Glutamatergic neuron (in vitro differentiated cells): Measurements from ENCODE around the gene FAM53B. TPM values are rescaled to one million over a fixed set of nuclear protein-coding genes. Genes with fewer than 3 reads are reported as not detected.
"Not testable (repeated sequence)": the region's sequence is repeated elsewhere in the genome, so short reads cannot be mapped to it uniquely, and the experiment has no call there.

Experiments used
- DNase-seq: peaks from one replicate; pipeline ENCODE4 v3.0.0; 2022
- H3K27ac Mint-ChIP-seq: one replicate; pipeline ENCODE4 v1.8.0; 2020; ENCODE audit warnings: mild to moderate bottlenecking, mixed read lengths, inconsistent platforms; ENCODE audit not compliant: unreplicated experiment
- H3K27me3 Mint-ChIP-seq: one replicate; pipeline ENCODE4 v1.8.0; 2020; ENCODE audit warnings: mild to moderate bottlenecking, moderate library complexity, mixed read lengths, inconsistent platforms; ENCODE audit not compliant: unreplicated experiment
- H3K36me3 Mint-ChIP-seq: one replicate; pipeline ENCODE4 v1.8.0; 2020; ENCODE audit warnings: mild to moderate bottlenecking, mixed read lengths, inconsistent platforms; ENCODE audit not compliant: unreplicated experiment
- H3K4me1 Mint-ChIP-seq: one replicate; pipeline ENCODE4 v1.8.0; 2020; ENCODE audit warnings: mild to moderate bottlenecking, low read depth, mixed read lengths, inconsistent platforms; ENCODE audit not compliant: unreplicated experiment
- H3K4me3 Mint-ChIP-seq: one replicate; pipeline ENCODE4 v1.8.0; 2020; ENCODE audit warnings: mild to moderate bottlenecking, mixed read lengths, inconsistent platforms; ENCODE audit not compliant: unreplicated experiment
- H3K9me3 Mint-ChIP-seq: one replicate; pipeline ENCODE4 v1.8.0; 2020; ENCODE audit warnings: mild to moderate bottlenecking, moderate library complexity, mixed read lengths, inconsistent platforms; ENCODE audit not compliant: unreplicated experiment
- CTCF ChIP-seq: fragments of 200-600 bp; sonication (generic); IDR thresholded peaks from one replicate; pipeline ENCODE4 v1.5.0; 2021; ENCODE audit not compliant: partially characterized antibody, unreplicated experiment
- total RNA-seq: library from RNA; stranded (reverse); fragmentation: NEBNext Ultra II Directional; extraction: Animal tissue kit (Norgen Biotek cat#: 25700); gene quantifications from one replicate; pipeline ENCODE4 v1.2.1, GENCODE V29; 2021; ENCODE audit not compliant: unreplicated experiment

The FAM53B gene
- total RNA-seq, 1 donor from 2014 or later: 30.5 TPM

GRCh38 chr10:124754227-124754626 is 10.0 kb upstream of the FAM53B start:
- Mint-ChIP-seq H3K36me3 (no peaks in the 10 kb centered on the region), H3K27me3 (no peaks in the 10 kb centered on the region), H3K27ac (no peak overlapping the region), H3K9me3 (peaks cover 2% of the 10 kb centered on the region), H3K4me1 (peaks cover 12% of the 10 kb centered on the region), H3K4me3 (no peak overlapping the region)
- DNase-seq: no peak
- TF ChIP-seq CTCF: no peak

GRCh38 chr10:124748953-124749645 is 4.9 kb upstream of the FAM53B start:
- no peak overlapping the region for H3K4me3 Mint-ChIP-seq
- no peaks in the 10 kb centered on the region for H3K4me1 Mint-ChIP-seq
- no peak for DNase-seq
- TF ChIP-seq CTCF: no peak
- no peak overlapping the region for H3K27ac Mint-ChIP-seq
- H3K9me3 Mint-ChIP-seq: no peaks in the 10 kb centered on the region
- H3K27me3 Mint-ChIP-seq: peaks cover 4% of the 10 kb centered on the region
- H3K36me3 Mint-ChIP-seq: no peaks in the 10 kb centered on the region

GRCh38 chr10:124748166-124748565 is 4.0 kb upstream of the FAM53B start:
- Mint-ChIP-seq H3K27me3 (peaks cover 4% of the 10 kb centered on the region), H3K4me3 (no peak overlapping the region), H3K27ac (no peak overlapping the region), H3K9me3 (no peaks in the 10 kb centered on the region), H3K4me1 (no peaks in the 10 kb centered on the region), H3K36me3 (no peaks in the 10 kb centered on the region)
- no peak for DNase-seq
- no peak for TF ChIP-seq CTCF

GRCh38 chr10:124747745-124748144 is 3.6 kb upstream of the FAM53B start:
- Mint-ChIP-seq H3K4me1 (no peaks in the 10 kb centered on the region), H3K36me3 (no peaks in the 10 kb centered on the region), H3K27ac (no peak overlapping the region), H3K9me3 (no peaks in the 10 kb centered on the region), H3K27me3 (peaks cover 5% of the 10 kb centered on the region), H3K4me3 (no peak overlapping the region)
- DNase-seq: no peak
- no peak for TF ChIP-seq CTCF

GRCh38 chr10:124746992-124747391 is 2.8 kb upstream of the FAM53B start:
- Mint-ChIP-seq H3K27ac (no peak overlapping the region), H3K4me3 (no peak overlapping the region), H3K9me3 (peaks cover 2% of the 10 kb centered on the region), H3K36me3 (no peaks in the 10 kb centered on the region), H3K4me1 (no peaks in the 10 kb centered on the region), H3K27me3 (peaks cover 10% of the 10 kb centered on the region)
- DNase-seq: no peak
- no peak for TF ChIP-seq CTCF

GRCh38 chr10:124746447-124746846 is 2.3 kb upstream of the FAM53B start:
- DNase-seq: not testable (repeated sequence)

More at GRCh38 chr10:124746447-124746846, 2.3 kb upstream of the FAM53B start:
- H3K27ac Mint-ChIP-seq, H3K4me3 Mint-ChIP-seq, H3K36me3 Mint-ChIP-seq, H3K4me1 Mint-ChIP-seq, H3K9me3 Mint-ChIP-seq: not testable (repeated sequence)
- H3K27me3 Mint-ChIP-seq: peaks cover 10% of the 10 kb centered on the region
